GM10248 (cell line): Measurements from ENCODE around the gene IMMP2L.

ENCODE experiments used
- CTCF ChIA-PET: fragments of 300-600 bp; sonication (Branson Sonifier 250); formaldehyde crosslinking; extraction: SDS; loops from one replicate; lab custom pipeline; 2021; ENCODE audit warnings: antibody characterized with exemption; lab: Yijun Ruan, JAX
- POLR2A ChIA-PET: fragments of 350-650 bp; sonication (Branson Sonifier 250); formaldehyde crosslinking; extraction: SDS; loops from one replicate; lab custom pipeline; 2020; ENCODE audit warnings: antibody characterized with exemption; lab: Yijun Ruan, JAX
- DNase-seq: peaks from one replicate; pipeline ENCODE4 v3.0.0; 2012; ENCODE audit errors: extremely low spot score
- TF ChIP-seq, protein P1 (sequence below): IDR thresholded peaks from 2 replicates; pipeline ENCODE4 v1.5.1; 2012; ENCODE audit warnings: mild to moderate bottlenecking, low read depth; ENCODE audit errors: extremely low read depth, missing control alignments, control extremely low read depth

IMMP2L gene

DNA sequence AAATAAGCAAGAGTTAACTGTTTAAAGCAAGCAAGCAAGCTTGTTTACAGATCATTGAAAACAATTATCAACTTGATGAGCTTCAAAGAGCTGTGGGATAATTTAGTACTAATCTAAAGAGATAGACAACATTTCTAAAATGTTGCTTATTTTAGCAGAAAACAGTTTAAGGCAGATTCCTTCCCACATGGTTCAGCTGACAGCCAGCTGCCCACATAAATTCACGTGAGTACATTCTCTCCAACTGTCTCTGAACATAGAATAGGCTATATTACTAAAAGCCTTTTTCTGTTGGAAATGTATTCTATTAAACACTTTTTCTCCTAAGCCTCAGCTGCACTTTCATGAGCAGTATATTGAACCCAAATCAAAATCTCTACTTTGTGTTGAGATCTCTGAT, 297.3 kb downstream of the IMMP2L start:
- ChIA-PET POLR2A (no interaction called here), CTCF (no interaction called here)
- no peak for DNase-seq
- TF ChIP-seq, protein P1, sequence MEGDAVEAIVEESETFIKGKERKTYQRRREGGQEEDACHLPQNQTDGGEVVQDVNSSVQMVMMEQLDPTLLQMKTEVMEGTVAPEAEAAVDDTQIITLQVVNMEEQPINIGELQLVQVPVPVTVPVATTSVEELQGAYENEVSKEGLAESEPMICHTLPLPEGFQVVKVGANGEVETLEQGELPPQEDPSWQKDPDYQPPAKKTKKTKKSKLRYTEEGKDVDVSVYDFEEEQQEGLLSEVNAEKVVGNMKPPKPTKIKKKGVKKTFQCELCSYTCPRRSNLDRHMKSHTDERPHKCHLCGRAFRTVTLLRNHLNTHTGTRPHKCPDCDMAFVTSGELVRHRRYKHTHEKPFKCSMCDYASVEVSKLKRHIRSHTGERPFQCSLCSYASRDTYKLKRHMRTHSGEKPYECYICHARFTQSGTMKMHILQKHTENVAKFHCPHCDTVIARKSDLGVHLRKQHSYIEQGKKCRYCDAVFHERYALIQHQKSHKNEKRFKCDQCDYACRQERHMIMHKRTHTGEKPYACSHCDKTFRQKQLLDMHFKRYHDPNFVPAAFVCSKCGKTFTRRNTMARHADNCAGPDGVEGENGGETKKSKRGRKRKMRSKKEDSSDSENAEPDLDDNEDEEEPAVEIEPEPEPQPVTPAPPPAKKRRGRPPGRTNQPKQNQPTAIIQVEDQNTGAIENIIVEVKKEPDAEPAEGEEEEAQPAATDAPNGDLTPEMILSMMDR = no peak

DNA sequence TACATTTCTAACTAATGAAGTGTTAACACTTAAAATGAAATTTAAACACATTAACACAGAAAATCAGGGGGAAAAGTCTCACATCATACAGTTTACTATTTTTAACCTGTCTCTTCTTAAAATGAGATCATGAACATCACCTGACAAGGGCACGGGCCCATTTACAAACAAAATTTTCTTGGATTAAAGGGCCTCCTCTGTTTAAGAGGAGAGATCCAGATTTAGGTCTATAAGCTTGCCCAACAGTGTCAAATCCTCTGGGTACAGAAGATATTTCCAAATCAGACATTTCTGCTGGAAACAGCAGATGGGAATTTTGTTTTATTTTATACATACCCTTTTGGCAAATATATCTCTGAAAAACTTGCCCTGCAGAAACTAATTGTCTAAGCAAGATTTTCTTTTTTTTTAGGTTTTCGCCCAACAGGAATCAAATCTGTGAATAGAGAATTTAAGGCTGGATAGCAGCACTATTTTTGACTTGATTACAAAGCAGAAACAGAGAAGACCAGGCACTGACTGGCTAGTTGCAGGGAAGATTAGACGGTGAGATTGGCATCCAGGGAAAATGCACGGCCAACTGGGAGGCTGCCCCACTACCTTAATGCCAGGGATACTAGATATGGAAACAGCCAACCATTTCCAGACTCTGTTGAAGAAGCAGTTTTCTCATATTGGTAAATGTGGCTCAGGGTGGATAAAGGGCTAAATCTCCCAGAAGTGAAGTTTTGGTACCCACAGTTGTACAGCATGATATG, 298.0 kb downstream of the IMMP2L start:
- TF ChIP-seq, protein P1 = no peak
- no peak for DNase-seq
- POLR2A ChIA-PET = no interaction called here
- CTCF ChIA-PET = no interaction called here

GRCh38 chr7:111262293-111263116, 299.8 kb downstream of the IMMP2L start:
- POLR2A ChIA-PET = no interaction called here
- TF ChIP-seq, protein P1 = no peak
- CTCF ChIA-PET = interaction anchor here (0.8 kb wide), 1 partner anchor 32 kb away, joined by 4 read pairs; no protein-coding TSS in a partner anchor
- no peak for DNase-seq

GRCh38 chr7:111261496-111261895, 300.8 kb downstream of the IMMP2L start:
- ChIA-PET CTCF (no interaction called here), POLR2A (no interaction called here)

DNA sequence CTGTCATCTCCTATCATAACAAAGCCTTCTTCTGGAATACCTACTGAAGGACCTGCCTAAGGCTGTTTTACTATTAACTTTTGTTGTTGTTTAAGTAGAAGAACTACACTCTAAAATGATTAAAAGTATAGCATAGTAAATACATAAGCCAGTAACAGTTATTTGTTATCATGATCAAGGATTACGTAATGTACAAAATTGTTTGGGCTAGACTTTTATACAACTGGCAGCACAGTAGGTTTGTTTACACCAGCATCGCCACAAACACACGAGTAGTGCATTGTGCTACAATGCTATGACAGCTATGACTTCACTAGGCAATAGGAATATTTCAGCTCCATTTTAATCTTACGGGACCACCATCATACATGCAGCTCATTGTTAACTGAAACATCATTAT, 302.3 kb downstream of the IMMP2L start:
- TF ChIP-seq, protein P1 = no peak
- DNase-seq = no peak
- POLR2A ChIA-PET = no interaction called here
- CTCF ChIA-PET = interaction anchor here (1.4 kb wide), 1 partner anchor 25 kb away, joined by 3 read pairs; no protein-coding TSS in a partner anchor

More at GRCh38 chr7:111261496-111261895, 300.8 kb downstream of the IMMP2L start:
- DNase-seq = no peak
- TF ChIP-seq, protein P1 = no peak

GRCh38 chr7:111256391-111256790, 305.9 kb downstream of the IMMP2L start:
- CTCF ChIA-PET = no interaction called here
- TF ChIP-seq, protein P1 = no peak
- no peak for DNase-seq
- POLR2A ChIA-PET = no interaction called here
